Uterus (tissue), 2 donors: ENCODE measurements around the gene CFAP141.

Experiments
- CTCF ChIP-seq, 4 experiments: fragments of 200-600 bp in 2 of 4; fragments of 450-650 bp in 2 of 4; sonication (generic) in 2 of 4; IDR thresholded peaks; one replicate each; pipeline ENCODE4 v1.5.1; 2016 to 2019; ENCODE audit warnings: antibody characterized with exemption in 4 of 4, mild to moderate bottlenecking in 2 of 4, moderate library complexity in 1 of 4
- POLR2A ChIP-seq, 2 donors: fragments of 450-650 bp; IDR thresholded peaks; one replicate each; pipeline ENCODE4 v1.6.1; 2016; ENCODE audit warnings: antibody characterized with exemption in 2 of 2, mild to moderate bottlenecking in 1 of 2, moderate library complexity in 1 of 2

GRCh38 chr1:154178911-154179811 is 27.0 kb downstream of the CFAP141 start:
- no peak for TF ChIP-seq CTCF (IDR thresholded peaks at IDR 0.05)
- no peak for TF ChIP-seq POLR2A (IDR thresholded peaks at IDR 0.05)
